HEK293 (cell line): ENCODE results near the gene LPP.

Experiments
- BCL11B ChIP-seq: fragments of 450-650 bp; formaldehyde crosslinking; IDR thresholded peaks from 2 replicates; pipeline ENCODE4 v1.5.1; 2016; ENCODE audit warnings: low read depth, missing biosample characterization, missing genetic modification characterization
- SALL2 ChIP-seq: fragments of 450-650 bp; formaldehyde crosslinking; IDR thresholded peaks from 2 replicates; pipeline ENCODE4 v1.5.0; 2017; ENCODE audit warnings: missing biosample characterization, mild to moderate bottlenecking, missing genetic modification characterization, borderline replicate concordance
- ZNF654 ChIP-seq: fragments of 450-650 bp; formaldehyde crosslinking; IDR thresholded peaks from 2 replicates; pipeline ENCODE4 v1.5.1; 2016; ENCODE audit warnings: low read depth, missing biosample characterization, missing genetic modification characterization
- TF ChIP-seq, protein P1 (sequence below): fragments of 450-650 bp; formaldehyde crosslinking; IDR thresholded peaks from 2 replicates; pipeline ENCODE4 v1.5.1; 2016; ENCODE audit warnings: missing biosample characterization, missing genetic modification characterization
- TF ChIP-seq, protein P2 (sequence below): fragments of 450-650 bp; formaldehyde crosslinking; optimal IDR thresholded peaks from 2 replicates; pipeline ENCODE3; 2016; ENCODE audit warnings: missing biosample characterization, mild to moderate bottlenecking, missing genetic modification characterization
- TF ChIP-seq, protein P3 (sequence below): fragments of 450-650 bp; formaldehyde crosslinking; IDR thresholded peaks from 2 replicates; pipeline ENCODE4 v1.5.1; 2017; ENCODE audit warnings: missing biosample characterization, missing genetic modification characterization
- TF ChIP-seq, protein P4 (sequence below): fragments of 450-650 bp; formaldehyde crosslinking; IDR thresholded peaks from 2 replicates; pipeline ENCODE4 v1.5.1; 2016; ENCODE audit warnings: missing biosample characterization, missing genetic modification characterization, low read depth
- TF ChIP-seq, protein P5 (sequence below): fragments of 450-650 bp; formaldehyde crosslinking; IDR thresholded peaks from 2 replicates; pipeline ENCODE4 v1.5.1; 2017; ENCODE audit warnings: missing biosample characterization, missing genetic modification characterization

DNA sequence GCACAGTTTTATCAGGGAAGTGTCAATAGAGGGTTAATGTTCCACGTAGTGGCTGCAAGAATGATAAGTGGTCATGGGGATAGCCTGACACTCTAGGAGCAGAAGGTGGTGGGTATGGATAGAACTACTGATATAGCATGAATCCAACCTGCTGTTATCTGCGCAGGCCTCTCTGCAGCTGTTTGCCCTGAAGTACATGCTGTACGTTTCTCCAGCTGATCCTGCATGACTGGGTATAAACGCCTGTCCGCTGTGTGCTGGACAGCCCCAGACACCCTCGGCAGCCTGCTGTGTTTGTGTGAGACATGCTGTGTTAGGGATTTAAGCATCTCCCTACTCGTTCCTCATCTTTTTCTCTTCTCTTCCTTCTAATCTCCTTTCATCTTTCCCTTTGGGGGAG is 87.1 kb downstream of the LPP start:
- TF ChIP-seq ZNF654 = no peak
- TF ChIP-seq, protein P1, sequence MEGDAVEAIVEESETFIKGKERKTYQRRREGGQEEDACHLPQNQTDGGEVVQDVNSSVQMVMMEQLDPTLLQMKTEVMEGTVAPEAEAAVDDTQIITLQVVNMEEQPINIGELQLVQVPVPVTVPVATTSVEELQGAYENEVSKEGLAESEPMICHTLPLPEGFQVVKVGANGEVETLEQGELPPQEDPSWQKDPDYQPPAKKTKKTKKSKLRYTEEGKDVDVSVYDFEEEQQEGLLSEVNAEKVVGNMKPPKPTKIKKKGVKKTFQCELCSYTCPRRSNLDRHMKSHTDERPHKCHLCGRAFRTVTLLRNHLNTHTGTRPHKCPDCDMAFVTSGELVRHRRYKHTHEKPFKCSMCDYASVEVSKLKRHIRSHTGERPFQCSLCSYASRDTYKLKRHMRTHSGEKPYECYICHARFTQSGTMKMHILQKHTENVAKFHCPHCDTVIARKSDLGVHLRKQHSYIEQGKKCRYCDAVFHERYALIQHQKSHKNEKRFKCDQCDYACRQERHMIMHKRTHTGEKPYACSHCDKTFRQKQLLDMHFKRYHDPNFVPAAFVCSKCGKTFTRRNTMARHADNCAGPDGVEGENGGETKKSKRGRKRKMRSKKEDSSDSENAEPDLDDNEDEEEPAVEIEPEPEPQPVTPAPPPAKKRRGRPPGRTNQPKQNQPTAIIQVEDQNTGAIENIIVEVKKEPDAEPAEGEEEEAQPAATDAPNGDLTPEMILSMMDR = no peak
- TF ChIP-seq, protein P2, sequence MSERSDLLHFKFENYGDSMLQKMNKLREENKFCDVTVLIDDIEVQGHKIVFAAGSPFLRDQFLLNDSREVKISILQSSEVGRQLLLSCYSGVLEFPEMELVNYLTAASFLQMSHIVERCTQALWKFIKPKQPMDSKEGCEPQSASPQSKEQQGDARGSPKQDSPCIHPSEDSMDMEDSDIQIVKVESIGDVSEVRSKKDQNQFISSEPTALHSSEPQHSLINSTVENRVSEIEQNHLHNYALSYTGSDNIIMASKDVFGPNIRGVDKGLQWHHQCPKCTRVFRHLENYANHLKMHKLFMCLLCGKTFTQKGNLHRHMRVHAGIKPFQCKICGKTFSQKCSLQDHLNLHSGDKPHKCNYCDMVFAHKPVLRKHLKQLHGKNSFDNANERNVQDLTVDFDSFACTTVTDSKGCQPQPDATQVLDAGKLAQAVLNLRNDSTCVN = no peak
- TF ChIP-seq, protein P3, sequence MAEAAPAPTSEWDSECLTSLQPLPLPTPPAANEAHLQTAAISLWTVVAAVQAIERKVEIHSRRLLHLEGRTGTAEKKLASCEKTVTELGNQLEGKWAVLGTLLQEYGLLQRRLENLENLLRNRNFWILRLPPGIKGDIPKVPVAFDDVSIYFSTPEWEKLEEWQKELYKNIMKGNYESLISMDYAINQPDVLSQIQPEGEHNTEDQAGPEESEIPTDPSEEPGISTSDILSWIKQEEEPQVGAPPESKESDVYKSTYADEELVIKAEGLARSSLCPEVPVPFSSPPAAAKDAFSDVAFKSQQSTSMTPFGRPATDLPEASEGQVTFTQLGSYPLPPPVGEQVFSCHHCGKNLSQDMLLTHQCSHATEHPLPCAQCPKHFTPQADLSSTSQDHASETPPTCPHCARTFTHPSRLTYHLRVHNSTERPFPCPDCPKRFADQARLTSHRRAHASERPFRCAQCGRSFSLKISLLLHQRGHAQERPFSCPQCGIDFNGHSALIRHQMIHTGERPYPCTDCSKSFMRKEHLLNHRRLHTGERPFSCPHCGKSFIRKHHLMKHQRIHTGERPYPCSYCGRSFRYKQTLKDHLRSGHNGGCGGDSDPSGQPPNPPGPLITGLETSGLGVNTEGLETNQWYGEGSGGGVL (tag by site-specific recombination) = no peak
- TF ChIP-seq, protein P4, sequence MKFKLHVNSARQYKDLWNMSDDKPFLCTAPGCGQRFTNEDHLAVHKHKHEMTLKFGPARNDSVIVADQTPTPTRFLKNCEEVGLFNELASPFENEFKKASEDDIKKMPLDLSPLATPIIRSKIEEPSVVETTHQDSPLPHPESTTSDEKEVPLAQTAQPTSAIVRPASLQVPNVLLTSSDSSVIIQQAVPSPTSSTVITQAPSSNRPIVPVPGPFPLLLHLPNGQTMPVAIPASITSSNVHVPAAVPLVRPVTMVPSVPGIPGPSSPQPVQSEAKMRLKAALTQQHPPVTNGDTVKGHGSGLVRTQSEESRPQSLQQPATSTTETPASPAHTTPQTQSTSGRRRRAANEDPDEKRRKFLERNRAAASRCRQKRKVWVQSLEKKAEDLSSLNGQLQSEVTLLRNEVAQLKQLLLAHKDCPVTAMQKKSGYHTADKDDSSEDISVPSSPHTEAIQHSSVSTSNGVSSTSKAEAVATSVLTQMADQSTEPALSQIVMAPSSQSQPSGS = no peak
- no peak for TF ChIP-seq BCL11B (tag by site-specific recombination)
- TF ChIP-seq SALL2 (tag by site-specific recombination) = no peak
- TF ChIP-seq, protein P5, sequence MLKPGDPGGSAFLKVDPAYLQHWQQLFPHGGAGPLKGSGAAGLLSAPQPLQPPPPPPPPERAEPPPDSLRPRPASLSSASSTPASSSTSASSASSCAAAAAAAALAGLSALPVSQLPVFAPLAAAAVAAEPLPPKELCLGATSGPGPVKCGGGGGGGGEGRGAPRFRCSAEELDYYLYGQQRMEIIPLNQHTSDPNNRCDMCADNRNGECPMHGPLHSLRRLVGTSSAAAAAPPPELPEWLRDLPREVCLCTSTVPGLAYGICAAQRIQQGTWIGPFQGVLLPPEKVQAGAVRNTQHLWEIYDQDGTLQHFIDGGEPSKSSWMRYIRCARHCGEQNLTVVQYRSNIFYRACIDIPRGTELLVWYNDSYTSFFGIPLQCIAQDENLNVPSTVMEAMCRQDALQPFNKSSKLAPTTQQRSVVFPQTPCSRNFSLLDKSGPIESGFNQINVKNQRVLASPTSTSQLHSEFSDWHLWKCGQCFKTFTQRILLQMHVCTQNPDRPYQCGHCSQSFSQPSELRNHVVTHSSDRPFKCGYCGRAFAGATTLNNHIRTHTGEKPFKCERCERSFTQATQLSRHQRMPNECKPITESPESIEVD = no peak
